ENCODE measurements around the gene AUNIP.

AUNIP gene

DNA sequence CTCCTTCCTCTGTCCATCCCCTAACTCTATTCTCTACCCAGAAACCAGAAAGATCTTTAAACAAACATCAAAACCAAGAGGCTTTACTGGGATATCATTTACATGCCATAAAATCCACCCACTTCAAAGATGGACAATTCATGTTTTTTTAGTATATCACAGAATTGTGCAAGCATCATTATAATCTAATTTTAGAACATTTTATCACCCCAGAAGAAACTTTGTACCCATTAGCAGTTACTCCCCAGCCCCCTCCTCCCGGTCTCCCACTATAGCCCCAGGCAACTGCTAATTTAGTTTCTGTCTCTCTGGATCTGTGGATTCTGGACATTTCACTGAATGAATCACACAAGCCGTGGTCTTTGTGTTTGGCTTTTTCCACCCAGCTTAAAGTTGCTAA, 64.0 kb downstream of the AUNIP start:
- Histone ChIP-seq H3K9me3 (ENCODE audit: control insufficient read depth, low read length) (no peaks in the 10 kb centered on the region), H3K36me3 (ENCODE audit: control insufficient read depth, insufficient read depth, low read length, severe bottlenecking) (no peaks in the 10 kb centered on the region)
- DNase-seq (ENCODE audit: low read depth): peak; percentile 39

DNA sequence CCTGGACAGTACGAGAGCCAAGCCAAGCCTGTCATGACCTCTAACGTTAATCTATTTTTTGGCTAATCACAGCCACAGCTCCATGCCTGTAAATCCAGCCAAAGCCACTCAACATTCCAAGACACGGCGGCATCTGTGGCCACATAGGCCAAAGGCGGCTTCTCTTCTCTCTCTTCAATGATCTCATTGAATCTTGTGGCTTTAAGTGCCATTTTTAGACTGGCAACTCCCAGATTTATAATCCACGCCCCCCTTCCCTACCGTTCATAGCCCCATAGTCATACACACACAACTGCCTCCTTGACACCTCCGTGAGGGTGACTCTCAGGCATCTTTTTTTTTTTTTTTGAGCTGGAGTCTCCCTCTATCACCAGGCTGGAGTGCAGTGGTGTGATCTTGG, 64.9 kb downstream of the AUNIP start:
- no peak for DNase-seq (ENCODE audit: low read depth)
- no peak overlapping the region for H3K9ac ChIP-seq (ENCODE audit: low read length)
- H3K4me3 ChIP-seq (ENCODE audit: low read length): no peak overlapping the region
- peaks cover 2% of the 10 kb centered on the region for H3K36me3 ChIP-seq (ENCODE audit: control insufficient read depth, insufficient read depth, low read length, severe bottlenecking)
- H3K4me1 ChIP-seq (ENCODE audit: control insufficient read depth, insufficient read depth, low read length): peaks cover 14% of the 10 kb centered on the region
- H3K27me3 ChIP-seq (replicated peaks; ENCODE audit: control insufficient read depth, insufficient read depth, low read length): no peaks in the 10 kb centered on the region
- H3K9me3 ChIP-seq (ENCODE audit: control insufficient read depth, low read length): no peaks in the 10 kb centered on the region

More for the DNA sequence above, 64.0 kb downstream of the AUNIP start:
- Histone ChIP-seq H3K4me1 (ENCODE audit: control insufficient read depth, insufficient read depth, low read length) (peaks cover 14% of the 10 kb centered on the region), H3K27me3 (replicated peaks; ENCODE audit: control insufficient read depth, insufficient read depth, low read length) (no peaks in the 10 kb centered on the region), H3K9ac (ENCODE audit: low read length) (no peak overlapping the region), H3K4me3 (ENCODE audit: low read length) (no peak overlapping the region)

DNA sequence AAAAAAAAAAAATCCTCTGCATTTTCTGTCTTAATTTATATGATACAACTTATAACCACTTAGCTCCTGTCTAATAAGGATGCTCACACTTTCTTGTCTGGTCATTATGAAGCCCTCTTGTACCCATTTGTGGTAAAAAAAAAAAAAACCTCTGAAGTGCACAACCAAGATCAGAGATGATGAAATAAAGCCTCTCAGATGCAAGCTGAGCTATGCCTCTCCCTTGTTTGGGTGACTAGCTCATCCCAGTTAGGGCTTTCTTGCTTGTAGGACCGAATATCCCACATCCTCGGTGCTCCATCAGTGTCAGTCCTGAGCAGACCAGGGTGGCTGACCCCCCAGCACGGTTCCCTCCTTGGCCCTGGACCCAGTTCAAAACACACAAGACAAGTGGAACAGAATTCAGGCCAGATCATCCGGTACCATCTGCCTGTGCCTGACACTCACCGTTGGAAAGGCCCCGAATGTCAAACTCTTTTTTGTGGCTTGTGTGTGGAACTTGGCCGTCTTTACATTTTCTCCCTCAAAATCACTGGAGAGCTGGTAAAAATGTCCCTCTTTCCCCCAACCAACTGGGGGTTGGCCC, 65.6 kb downstream of the AUNIP start:
- no peaks in the 10 kb centered on the region for H3K27me3 ChIP-seq (replicated peaks; ENCODE audit: control insufficient read depth, insufficient read depth, low read length)
- H3K4me3 ChIP-seq (ENCODE audit: low read length): no peak overlapping the region
- no peaks in the 10 kb centered on the region for H3K9me3 ChIP-seq (ENCODE audit: control insufficient read depth, low read length)
- peaks cover 4% of the 10 kb centered on the region for H3K36me3 ChIP-seq (ENCODE audit: control insufficient read depth, insufficient read depth, low read length, severe bottlenecking)
- peaks cover 14% of the 10 kb centered on the region for H3K4me1 ChIP-seq (ENCODE audit: control insufficient read depth, insufficient read depth, low read length)
- peak overlapping the region; percentile 23 for H3K9ac ChIP-seq (ENCODE audit: low read length)
- peak; percentile 38 for DNase-seq (ENCODE audit: low read depth)

DNA sequence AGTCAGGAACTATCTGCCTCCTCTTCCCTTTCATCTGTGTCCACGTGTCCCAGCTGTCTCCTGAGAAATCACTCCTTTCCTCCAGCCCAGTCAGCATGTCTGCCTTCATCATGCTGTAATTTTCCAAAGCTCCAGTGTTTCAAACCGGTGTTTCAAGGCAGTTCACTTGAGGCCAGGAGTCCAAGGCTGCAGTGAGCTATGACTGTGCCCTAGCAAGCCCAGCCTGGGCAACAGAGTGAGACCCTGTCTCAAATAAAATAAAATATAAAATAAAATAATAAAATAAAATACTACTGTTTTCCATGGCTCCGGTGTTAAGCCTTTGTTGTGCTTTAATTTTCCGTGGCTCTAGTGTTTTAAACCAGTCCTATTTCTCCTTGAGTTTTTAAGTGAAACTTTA, 67.1 kb downstream of the AUNIP start:
- Histone ChIP-seq H3K4me3 (ENCODE audit: low read length) (no peak overlapping the region), H3K27me3 (replicated peaks; ENCODE audit: control insufficient read depth, insufficient read depth, low read length) (no peaks in the 10 kb centered on the region), H3K36me3 (ENCODE audit: control insufficient read depth, insufficient read depth, low read length, severe bottlenecking) (peaks cover 4% of the 10 kb centered on the region), H3K9me3 (ENCODE audit: control insufficient read depth, low read length) (no peaks in the 10 kb centered on the region), H3K9ac (ENCODE audit: low read length) (no peak overlapping the region), H3K4me1 (ENCODE audit: control insufficient read depth, insufficient read depth, low read length) (peaks cover 20% of the 10 kb centered on the region)
- no peak for DNase-seq (ENCODE audit: low read depth)

DNA sequence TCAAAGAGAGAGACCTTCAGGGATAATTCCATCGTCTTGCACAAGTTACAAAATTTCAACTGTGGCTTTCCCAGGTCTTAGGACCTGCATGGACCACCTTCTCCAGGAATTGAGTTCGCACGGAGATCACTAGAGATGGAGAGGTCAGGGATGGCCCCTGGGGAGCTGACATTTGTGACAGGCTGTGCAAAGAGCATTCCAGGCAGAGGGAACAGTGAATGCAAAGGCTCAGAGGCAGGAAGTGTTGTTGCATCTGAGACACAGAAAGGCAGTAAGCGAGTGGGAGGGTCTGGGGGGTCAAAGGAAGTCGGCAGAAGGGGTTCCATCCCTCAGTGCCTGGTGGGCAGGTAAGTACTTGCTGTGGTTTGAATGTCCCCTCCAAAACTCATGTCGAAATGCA, 68.8 kb downstream of the AUNIP start:
- no peak for DNase-seq (ENCODE audit: low read depth)
- Histone ChIP-seq H3K27me3 (replicated peaks; ENCODE audit: control insufficient read depth, insufficient read depth, low read length) (no peaks in the 10 kb centered on the region), H3K9me3 (ENCODE audit: control insufficient read depth, low read length) (no peaks in the 10 kb centered on the region), H3K4me3 (ENCODE audit: low read length) (no peak overlapping the region), H3K4me1 (ENCODE audit: control insufficient read depth, insufficient read depth, low read length) (peaks cover 29% of the 10 kb centered on the region), H3K36me3 (ENCODE audit: control insufficient read depth, insufficient read depth, low read length, severe bottlenecking) (peaks cover 4% of the 10 kb centered on the region), H3K9ac (ENCODE audit: low read length) (no peak overlapping the region)

DNA sequence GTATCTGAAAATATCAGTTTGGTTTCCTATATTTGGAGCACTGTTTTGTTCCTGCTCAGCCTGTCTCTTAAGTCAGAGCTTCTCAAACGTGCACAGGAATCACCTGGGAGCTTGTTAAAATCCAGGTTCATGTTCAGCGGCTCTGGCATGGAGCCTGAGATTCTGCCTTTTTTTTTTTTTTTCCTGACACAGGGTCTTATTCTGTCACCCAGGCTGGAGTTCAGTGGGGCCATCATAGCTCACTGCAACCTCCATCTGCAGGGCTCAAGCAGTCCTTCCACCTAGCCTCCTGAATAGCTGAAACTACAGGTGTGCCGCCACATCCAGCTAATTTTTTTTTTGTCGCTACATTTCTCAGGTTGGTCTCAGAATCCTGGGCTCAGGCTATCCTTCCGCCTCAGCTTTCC, 71.5 kb downstream of the AUNIP start:
- no peaks in the 10 kb centered on the region for H3K27me3 ChIP-seq (replicated peaks; ENCODE audit: control insufficient read depth, insufficient read depth, low read length)
- H3K9me3 ChIP-seq (ENCODE audit: control insufficient read depth, low read length): no peaks in the 10 kb centered on the region
- peaks cover 15% of the 10 kb centered on the region for H3K4me1 ChIP-seq (ENCODE audit: control insufficient read depth, insufficient read depth, low read length)
- no peak for DNase-seq (ENCODE audit: low read depth)
- no peak overlapping the region for H3K4me3 ChIP-seq (ENCODE audit: low read length)
- no peak overlapping the region for H3K9ac ChIP-seq (ENCODE audit: low read length)
- H3K36me3 ChIP-seq (ENCODE audit: control insufficient read depth, insufficient read depth, low read length, severe bottlenecking): peaks cover 17% of the 10 kb centered on the region

DNA sequence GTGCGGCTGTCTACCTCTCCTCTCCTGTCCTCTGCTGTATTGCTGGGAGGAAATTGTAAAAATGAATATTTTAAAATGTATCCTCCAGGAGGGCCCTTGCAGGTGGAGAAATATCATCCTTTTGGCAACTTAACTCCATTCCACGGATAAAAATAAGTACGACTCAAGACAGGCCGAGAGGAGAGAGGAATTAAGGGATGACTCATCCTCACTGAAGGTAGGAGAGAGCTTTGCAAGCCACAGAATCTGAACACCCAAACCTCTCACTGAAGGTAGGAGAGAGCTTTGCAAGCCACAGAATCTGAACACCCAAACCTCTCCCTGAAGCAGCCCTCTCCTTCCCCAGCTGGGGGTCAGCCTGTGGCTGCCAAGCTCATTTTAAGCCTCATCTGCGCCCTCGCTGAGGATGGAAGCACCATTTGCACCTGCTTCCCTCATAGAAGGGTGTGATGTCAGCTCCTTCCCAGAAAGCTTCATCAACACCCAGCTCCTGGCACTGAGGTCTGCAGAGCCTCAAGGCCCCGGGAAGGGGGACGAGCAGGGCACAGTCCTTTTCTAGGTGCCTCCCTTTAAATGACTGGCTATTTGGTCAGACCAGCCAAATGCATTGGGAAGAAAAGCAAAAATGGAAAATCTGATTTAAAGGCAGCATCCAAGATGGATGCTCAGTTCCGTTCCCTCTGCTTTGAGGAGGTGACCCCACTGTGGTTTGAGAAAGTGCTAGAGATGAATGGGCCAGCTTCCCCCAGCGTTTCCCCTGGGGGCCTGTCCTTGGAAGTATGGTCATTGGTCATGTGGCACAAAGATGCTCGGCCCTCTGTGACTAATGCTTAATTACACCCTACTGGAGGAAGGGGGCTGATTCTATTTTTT, 72.1 kb downstream of the AUNIP start:
- peaks cover 19% of the 10 kb centered on the region for H3K36me3 ChIP-seq (ENCODE audit: control insufficient read depth, insufficient read depth, low read length, severe bottlenecking)
- peaks cover 15% of the 10 kb centered on the region for H3K4me1 ChIP-seq (ENCODE audit: control insufficient read depth, insufficient read depth, low read length)
- H3K9ac ChIP-seq (ENCODE audit: low read length): no peak overlapping the region
- DNase-seq (ENCODE audit: low read depth): no peak
- H3K9me3 ChIP-seq (ENCODE audit: control insufficient read depth, low read length): no peaks in the 10 kb centered on the region
- H3K4me3 ChIP-seq (ENCODE audit: low read length): no peak overlapping the region
- H3K27me3 ChIP-seq (replicated peaks; ENCODE audit: control insufficient read depth, insufficient read depth, low read length): no peaks in the 10 kb centered on the region

DNA sequence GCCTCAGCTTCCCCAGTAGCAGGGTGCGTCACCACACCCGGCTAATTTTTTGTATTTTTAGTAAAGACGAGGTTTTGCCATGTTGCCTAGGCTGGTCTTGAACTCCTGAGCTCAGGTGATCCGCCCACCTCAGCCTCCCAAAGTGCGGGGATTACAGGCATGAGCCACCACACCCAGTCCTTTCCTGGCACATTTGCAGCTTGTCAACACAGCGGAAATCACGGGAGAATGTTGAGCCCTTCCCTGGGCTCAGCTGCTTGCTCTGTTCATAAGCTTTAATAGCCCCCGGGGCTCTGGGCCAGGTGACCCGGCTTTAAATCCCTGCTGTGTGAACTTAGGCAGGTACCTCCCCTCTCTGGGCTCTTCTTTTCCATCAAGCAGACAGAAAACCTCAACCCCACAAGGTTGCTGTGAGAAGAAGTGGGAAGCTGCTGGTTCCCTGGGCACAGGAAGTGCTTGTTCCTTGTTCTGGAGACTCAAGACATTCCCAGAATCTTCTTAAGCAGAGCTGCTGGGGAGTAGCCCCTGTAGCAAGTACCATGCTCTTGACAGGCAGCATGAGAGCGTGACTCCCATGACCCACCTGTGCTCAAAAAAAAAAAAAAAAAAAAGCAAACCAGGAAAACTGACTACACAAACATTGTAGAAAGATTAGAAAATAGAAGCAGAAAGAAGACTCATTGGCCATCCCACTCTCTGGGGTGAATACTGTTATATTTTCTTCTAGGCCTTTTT, 73.8 kb downstream of the AUNIP start:
- Histone ChIP-seq H3K27me3 (replicated peaks; ENCODE audit: control insufficient read depth, insufficient read depth, low read length) (no peaks in the 10 kb centered on the region), H3K4me3 (ENCODE audit: low read length) (no peak overlapping the region), H3K9me3 (ENCODE audit: control insufficient read depth, low read length) (no peaks in the 10 kb centered on the region), H3K9ac (ENCODE audit: low read length) (no peak overlapping the region), H3K36me3 (ENCODE audit: control insufficient read depth, insufficient read depth, low read length, severe bottlenecking) (peaks cover 19% of the 10 kb centered on the region), H3K4me1 (ENCODE audit: control insufficient read depth, insufficient read depth, low read length) (peaks cover 15% of the 10 kb centered on the region)
- no peak for DNase-seq (ENCODE audit: low read depth)

DNA sequence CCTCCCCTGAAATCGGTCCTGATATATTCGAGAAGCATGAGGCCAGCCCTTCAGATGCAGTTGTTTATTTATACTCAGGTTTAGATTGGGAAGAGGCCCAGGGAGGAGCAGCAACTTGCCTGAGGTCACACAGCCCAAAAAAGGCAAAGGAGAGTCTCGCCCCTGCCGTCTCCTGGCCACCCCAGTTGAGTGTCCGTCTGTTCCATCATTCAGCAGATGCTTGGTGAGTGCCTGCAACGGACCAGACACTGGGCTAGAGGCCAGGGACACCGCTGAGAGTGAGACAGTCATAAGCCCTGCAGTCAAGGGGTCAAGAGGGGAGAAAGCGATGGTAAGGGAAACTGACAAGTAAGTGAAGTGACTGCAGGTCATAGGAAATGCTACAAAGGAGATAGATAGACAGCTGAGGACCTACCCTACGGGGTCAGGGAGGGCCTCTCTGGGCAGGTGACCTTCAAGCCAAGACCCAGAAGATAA, 74.6 kb downstream of the AUNIP start:
- Histone ChIP-seq H3K4me3 (ENCODE audit: low read length) (no peak overlapping the region), H3K9me3 (ENCODE audit: control insufficient read depth, low read length) (no peaks in the 10 kb centered on the region), H3K27me3 (replicated peaks; ENCODE audit: control insufficient read depth, insufficient read depth, low read length) (no peaks in the 10 kb centered on the region), H3K9ac (ENCODE audit: low read length) (no peak overlapping the region), H3K4me1 (ENCODE audit: control insufficient read depth, insufficient read depth, low read length) (peaks cover 15% of the 10 kb centered on the region), H3K36me3 (ENCODE audit: control insufficient read depth, insufficient read depth, low read length, severe bottlenecking) (peaks cover 19% of the 10 kb centered on the region)
- DNase-seq (ENCODE audit: low read depth): no peak
